Calu3 (cell line): ENCODE results near the gene C4orf54. TPM values are rescaled to one million over a fixed set of nuclear protein-coding genes. Genes with fewer than 3 reads are reported as not detected.

Experiments used
- BruUV-seq: library from RNA; stranded (reverse); fragments of 400-500 nt; replicated peaks from 2 replicates; lab custom pipeline; 2021; lab: Mats Ljungman, UMichigan
- CTCF ChIA-PET: fragments of 300-600 bp; sonication (Branson Sonifier 250); formaldehyde crosslinking; loops from one replicate; lab custom pipeline; 2022; ENCODE audit warnings: antibody characterized with exemption; lab: Charles Lee
- DNase-seq: peaks from one replicate; pipeline ENCODE4 v3.0.0; 2022
- H3K27ac Mint-ChIP-seq: one replicate; pipeline ENCODE4 v1.8.0; 2022; ENCODE audit warnings: mixed read lengths; ENCODE audit not compliant: unreplicated experiment
- H3K27me3 Mint-ChIP-seq: one replicate; pipeline ENCODE4 v1.8.0; 2022; ENCODE audit warnings: mixed read lengths; ENCODE audit not compliant: unreplicated experiment
- H3K36me3 Mint-ChIP-seq: one replicate; pipeline ENCODE4 v1.8.0; 2022; ENCODE audit warnings: mild to moderate bottlenecking, moderate library complexity, mixed read lengths; ENCODE audit not compliant: insufficient read depth, unreplicated experiment
- H3K4me1 Mint-ChIP-seq: one replicate; pipeline ENCODE4 v1.8.0; 2022; ENCODE audit warnings: mild to moderate bottlenecking, low read depth, mixed read lengths; ENCODE audit not compliant: unreplicated experiment
- H3K4me3 Mint-ChIP-seq: one replicate; pipeline ENCODE4 v1.8.0; 2022; ENCODE audit warnings: mild to moderate bottlenecking, low read depth, moderate library complexity, mixed read lengths; ENCODE audit not compliant: unreplicated experiment
- H3K9me3 Mint-ChIP-seq: one replicate; pipeline ENCODE4 v1.8.0; 2022; ENCODE audit warnings: low read depth, mixed read lengths; ENCODE audit not compliant: unreplicated experiment
- CTCF ChIP-seq: fragments of 200-600 bp; IDR thresholded peaks from one replicate; pipeline ENCODE4 v1.8.0; 2022; ENCODE audit warnings: antibody characterized with exemption; ENCODE audit not compliant: unreplicated experiment
- intact Hi-C: fragments of 100-400 bp; cut with micrococcal nuclease; formaldehyde crosslinking; loops from one replicate; pipeline ENCODE4 v1.10.0; 2022; ENCODE audit not compliant: unreplicated experiment
- total RNA-seq: library from RNA; stranded (reverse); gene quantifications from 2 replicates; pipeline ENCODE4 v1.2.3, GENCODE V29; 2022

The C4orf54 gene
- total RNA-seq, 1 experiment from 2014 or later = not detected

- no TSS peak for BruUV-seq
- Mint-ChIP-seq H3K36me3 (no peaks in the 10 kb centered on the region), H3K9me3 (no peaks in the 10 kb centered on the region), H3K4me1 (no peaks in the 10 kb centered on the region), H3K4me3 (no peak overlapping the region), H3K27ac (no peak overlapping the region), H3K27me3 (no peaks in the 10 kb centered on the region)
- TF ChIP-seq CTCF = no peak
- no peak for DNase-seq
- intact Hi-C loops = no loop called here
- CTCF ChIA-PET = no interaction called here
These were observed 35.3 kb downstream of the C4orf54 start for GRCh38 chr4:99622341-99622740.

GRCh38 chr4:99617374-99617773 lies 40.3 kb downstream of the C4orf54 start:
- BruUV-seq = no TSS peak
- no peaks in the 10 kb centered on the region for H3K27me3 Mint-ChIP-seq
- no peak overlapping the region for H3K4me3 Mint-ChIP-seq

GRCh38 chr4:99615170-99615820 lies 42.3 kb downstream of the C4orf54 start:
- Mint-ChIP-seq H3K27ac (no peak overlapping the region), H3K27me3 (no peaks in the 10 kb centered on the region), H3K36me3 (no peaks in the 10 kb centered on the region), H3K4me1 (peaks cover 7% of the 10 kb centered on the region), H3K4me3 (no peak overlapping the region), H3K9me3 (no peaks in the 10 kb centered on the region)
- CTCF ChIA-PET = no interaction called here
- no TSS peak for BruUV-seq
- DNase-seq = no peak
- TF ChIP-seq CTCF = no peak
- intact Hi-C loops = no loop called here

More at GRCh38 chr4:99617374-99617773, 40.3 kb downstream of the C4orf54 start:
- CTCF ChIA-PET = no interaction called here
- TF ChIP-seq CTCF = no peak
- H3K4me1 Mint-ChIP-seq = peaks cover 7% of the 10 kb centered on the region
- no peak overlapping the region for H3K27ac Mint-ChIP-seq
- no peaks in the 10 kb centered on the region for H3K9me3 Mint-ChIP-seq
- H3K36me3 Mint-ChIP-seq = no peaks in the 10 kb centered on the region
- no peak for DNase-seq
- intact Hi-C loops = no loop called here

GRCh38 chr4:99614491-99614890 lies 43.1 kb downstream of the C4orf54 start:
- no peaks in the 10 kb centered on the region for H3K27me3 Mint-ChIP-seq
- CTCF ChIA-PET = no interaction called here
- no peak overlapping the region for H3K4me3 Mint-ChIP-seq
- no peaks in the 10 kb centered on the region for H3K9me3 Mint-ChIP-seq
- no peak overlapping the region for H3K27ac Mint-ChIP-seq
- DNase-seq = no peak
- no peak for TF ChIP-seq CTCF
- no TSS peak for BruUV-seq
- no peaks in the 10 kb centered on the region for H3K36me3 Mint-ChIP-seq
- peaks cover 7% of the 10 kb centered on the region for H3K4me1 Mint-ChIP-seq
- intact Hi-C loops = no loop called here
